GM20000 (cell line): ENCODE results near the gene KLF13.

ENCODE experiments used
- DNase-seq: peaks from one replicate; pipeline ENCODE4 v3.0.0; 2012; ENCODE audit warnings: low spot score
- CTCF ChIP-seq: IDR thresholded peaks from 2 replicates; pipeline ENCODE4 v1.5.1; 2012; ENCODE audit warnings: mild to moderate bottlenecking, control low read depth; ENCODE audit errors: extremely low read depth, missing control alignments

Gene KLF13

GRCh38 chr15:31326875-31327668 lies 437 bp downstream of the KLF13 start:
- TF ChIP-seq CTCF = no peak
- peak; percentile 79 for DNase-seq

- no peak for TF ChIP-seq CTCF
- DNase-seq = peak; percentile 84
Observed at GRCh38 chr15:31327669-31328427, 1.2 kb downstream of the KLF13 start.

- peak; percentile 70 for DNase-seq
- TF ChIP-seq CTCF = no peak
Observed at GRCh38 chr15:31328428-31328968, 1.9 kb downstream of the KLF13 start.

- peak; percentile 62 for DNase-seq
- no peak for TF ChIP-seq CTCF
Observed at GRCh38 chr15:31328969-31329639, 2.5 kb downstream of the KLF13 start.

- no peak for TF ChIP-seq CTCF
- no peak for DNase-seq
Observed at GRCh38 chr15:31329640-31330010, 3.0 kb downstream of the KLF13 start.

- no peak for TF ChIP-seq CTCF
- DNase-seq = no peak
Observed at GRCh38 chr15:31330111-31330785, 3.6 kb downstream of the KLF13 start.

GRCh38 chr15:31330836-31331235 lies 4.2 kb downstream of the KLF13 start:
- no peak for TF ChIP-seq CTCF
- no peak for DNase-seq
